Liver (tissue), 9 donors: ENCODE results near the gene MPPED2. TPM values are rescaled to one million over a fixed set of nuclear protein-coding genes. Genes with fewer than 3 reads are reported as not detected.

Experiments
- DNase-seq: peaks from one replicate; pipeline ENCODE4 v3.0.0-alpha.2; 2017; ENCODE audit warnings: low spot score
- H3K27ac ChIP-seq, 2 donors: one replicate each; pipeline ENCODE4 v1.7.0; 2013; ENCODE audit warnings: inconsistent platforms in 2 of 2, low read length in 2 of 2, control low read depth in 1 of 2, low read depth in 1 of 2, mild to moderate bottlenecking in 1 of 2
- H3K27me3 ChIP-seq, 4 donors: one replicate each; pipeline versions ENCODE4 v1.6.1 to v1.7.0; 2013; ENCODE audit warnings: low read length in 3 of 4, inconsistent platforms in 1 of 4, mild to moderate bottlenecking in 1 of 4, moderate library complexity in 1 of 4; ENCODE audit not compliant: control insufficient read depth in 4 of 4, insufficient read depth in 4 of 4
- H3K36me3 ChIP-seq, 4 donors: one replicate each; pipeline versions ENCODE4 v1.6.1 to v1.7.0; 2013; ENCODE audit warnings: low read length in 3 of 4, mild to moderate bottlenecking in 3 of 4, low read depth in 1 of 4, moderate library complexity in 1 of 4; ENCODE audit not compliant: control insufficient read depth in 4 of 4, insufficient read depth in 3 of 4
- H3K4me1 ChIP-seq, 4 donors: one replicate each; pipeline versions ENCODE4 v1.6.1 to v1.7.0; 2013; ENCODE audit warnings: low read length in 3 of 4, mild to moderate bottlenecking in 3 of 4, moderate library complexity in 1 of 4; ENCODE audit not compliant: control insufficient read depth in 4 of 4, insufficient read depth in 4 of 4
- H3K4me3 ChIP-seq, 3 donors: one replicate each; pipeline versions ENCODE4 v1.6.1 to v1.7.0; 2013; ENCODE audit warnings: low read length in 3 of 3, control low read depth in 1 of 3, low read depth in 1 of 3, mild to moderate bottlenecking in 1 of 3
- H3K9ac ChIP-seq, 2 donors: one replicate each; pipeline ENCODE4 v1.7.0; 2013; ENCODE audit warnings: low read length in 2 of 2, mild to moderate bottlenecking in 2 of 2, moderate library complexity in 2 of 2, control low read depth in 1 of 2, low read depth in 1 of 2
- H3K9me3 ChIP-seq, 4 donors: one replicate each; pipeline versions ENCODE4 v1.6.1 to v1.7.0; 2013; ENCODE audit warnings: low read length in 3 of 4; ENCODE audit not compliant: control insufficient read depth in 4 of 4
- EGR1 ChIP-seq, 2 donors: IDR thresholded peaks; 2 replicates each; pipeline ENCODE4 v1.6.1; 2016 to 2018; ENCODE audit warnings: antibody characterized with exemption in 2 of 2, low read depth in 2 of 2
- FOXA1 ChIP-seq: IDR thresholded peaks from 2 replicates; pipeline ENCODE4 v1.6.1; 2016; ENCODE audit warnings: antibody characterized with exemption
- FOXA2 ChIP-seq: IDR thresholded peaks from 2 replicates; pipeline ENCODE4 v1.6.1; 2016; ENCODE audit warnings: antibody characterized with exemption
- GABPA ChIP-seq, 2 donors: IDR thresholded peaks in 1 of 2; conservative IDR thresholded peaks in 1 of 2; 2 replicates each; pipeline ENCODE4 v1.6.1; 2016; ENCODE audit warnings: antibody characterized with exemption in 2 of 2, mild to moderate bottlenecking in 1 of 2, moderate library complexity in 1 of 2
- HNF4A ChIP-seq, 2 donors: conservative IDR thresholded peaks; 2 replicates each; pipeline ENCODE4 v1.6.1; 2016; ENCODE audit warnings: antibody characterized with exemption in 2 of 2, mild to moderate bottlenecking in 2 of 2
- HNF4G ChIP-seq: IDR thresholded peaks from 2 replicates; pipeline ENCODE4 v1.6.1; 2016; ENCODE audit warnings: antibody characterized with exemption
- NR2F2 ChIP-seq: IDR thresholded peaks from 2 replicates; pipeline ENCODE4 v1.6.1; 2016; ENCODE audit warnings: antibody characterized with exemption
- RAD21 ChIP-seq, 2 donors: IDR thresholded peaks; 2 replicates each; pipeline ENCODE4 v1.6.1; 2016; ENCODE audit warnings: antibody characterized with exemption in 2 of 2, mild to moderate bottlenecking in 2 of 2
- RXRA ChIP-seq, 2 donors: IDR thresholded peaks; 2 replicates each; pipeline ENCODE4 v1.6.1; 2017 to 2018; ENCODE audit warnings: antibody characterized with exemption in 2 of 2, mild to moderate bottlenecking in 1 of 2
- TAF1 ChIP-seq: conservative IDR thresholded peaks from 2 replicates; pipeline ENCODE4 v1.6.1; 2016; ENCODE audit warnings: antibody characterized with exemption, mild to moderate bottlenecking
- WGBS: extraction: QIAGEN DNeasy Blood & Tissue Kit; methylation state at CpG from one replicate; pipeline ENCODE4 v1.1.7; 2013; 5-methylcytosine and 5-hydroxymethylcytosine counted together
- polyA plus RNA-seq, 2 donors: library from polyadenylated mRNA; stranded (reverse) in 1 of 2; unstranded in 1 of 2; fragments of 200-250 nt in 1 of 2; fragments of >200 nt in 1 of 2; fragmentation: Nextera tagmentation in 1 of 2; extraction: Ambion mirVana in 1 of 2; gene quantifications; one replicate each; pipeline versions ENCODE4 v1.2.1 to v1.2.3, GENCODE V29; 2013 to 2015
- total RNA-seq, 2 donors: library from RNA; depleted of rRNA; stranded (reverse); fragments of >200 nt; gene quantifications; one replicate each; pipeline ENCODE4 v1.2.3, GENCODE V29; 2014
- TF ChIP-seq, protein P1 (sequence below): IDR thresholded peaks from 2 replicates; pipeline ENCODE4 v1.6.1; 2016; ENCODE audit warnings: antibody characterized with exemption, mild to moderate bottlenecking
- TF ChIP-seq, protein P2 (sequence below): IDR thresholded peaks from 2 replicates; pipeline ENCODE4 v1.6.1; 2016; ENCODE audit warnings: antibody characterized with exemption
- TF ChIP-seq, protein P3 (sequence below): IDR thresholded peaks from 2 replicates; pipeline ENCODE4 v1.6.1; 2016; ENCODE audit warnings: antibody characterized with exemption
- TF ChIP-seq, protein P4 (sequence below): IDR thresholded peaks from 2 replicates; pipeline ENCODE4 v1.6.1; 2016; ENCODE audit warnings: antibody characterized with exemption
- donor health status: healthy.
- donor health status: healthy.
- donor health status: healthy.
- donor health status: healthy.
- donor health status: healthy.

Gene MPPED2
- total and polyA plus RNA-seq, 4 donors, result 0.22 to 1.6 (median 0.47) TPM

DNA sequence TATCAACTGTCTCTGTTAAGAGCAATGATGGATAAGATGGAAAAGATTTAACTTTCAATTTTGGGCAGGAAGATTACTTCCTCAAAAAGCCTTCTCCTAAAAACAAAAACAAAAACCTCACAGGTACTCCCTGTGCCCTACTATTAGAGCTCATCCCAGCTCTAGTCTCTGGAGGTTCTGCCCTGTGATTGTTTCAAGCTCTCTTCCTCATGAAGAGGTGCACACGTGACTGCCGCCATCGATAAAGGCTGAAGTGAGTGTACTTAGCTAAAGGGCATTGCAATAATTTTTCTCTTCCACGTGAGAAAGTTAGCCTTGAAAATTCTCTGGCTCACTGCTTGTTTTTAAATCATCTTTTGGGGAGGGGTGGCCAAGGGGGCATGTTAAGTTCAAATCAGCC lies 36.6 kb downstream of the MPPED2 start:
- H3K9me3 ChIP-seq, result no peaks in the 10 kb centered on the region
- no peaks in the 10 kb centered on the region for H3K27me3 ChIP-seq
- peaks cover 0 to 1% (median 0%) of the 10 kb centered on the region in 4 donors for H3K36me3 ChIP-seq
- H3K27ac ChIP-seq, result no peak overlapping the region
- no peak for DNase-seq
- no peak overlapping the region for H3K9ac ChIP-seq
- WGBS, result 73% methylated on average over 4 of the region's 4 CpGs
- no peak overlapping the region for H3K4me3 ChIP-seq
- TF ChIP-seq HNF4G, result no peak
- peaks cover 0 to 8% (median 2%) of the 10 kb centered on the region in 4 donors for H3K4me1 ChIP-seq

DNA sequence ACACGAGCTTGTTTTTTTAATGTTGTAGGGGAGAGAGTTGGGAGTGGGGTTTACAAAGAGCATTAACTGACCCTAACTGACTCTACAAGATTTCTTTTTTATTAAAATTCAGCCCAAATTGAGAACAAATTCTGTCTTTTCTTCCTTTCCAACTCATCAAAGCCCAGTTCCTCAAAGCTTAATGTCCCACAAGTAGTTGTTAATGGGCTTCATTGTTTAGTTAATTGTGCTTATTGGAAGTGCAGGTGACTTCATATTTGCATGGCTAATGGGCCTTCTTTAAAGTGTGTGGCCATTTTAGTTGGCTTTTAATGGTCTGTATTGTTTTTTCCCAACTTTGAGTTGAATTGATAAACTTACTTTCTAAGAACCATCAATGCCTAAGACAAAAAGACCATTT lies 39.8 kb downstream of the MPPED2 start:
- Histone ChIP-seq H3K27me3 (no peaks in the 10 kb centered on the region), H3K4me1 (peaks cover 0 to 8% (median 2%) of the 10 kb centered on the region in 4 donors), H3K4me3 (no peak overlapping the region), H3K36me3 (no peaks in the 10 kb centered on the region), H3K27ac (no peak overlapping the region), H3K9ac (no peak overlapping the region), H3K9me3 (no peaks in the 10 kb centered on the region)
- TF ChIP-seq, protein P1, sequence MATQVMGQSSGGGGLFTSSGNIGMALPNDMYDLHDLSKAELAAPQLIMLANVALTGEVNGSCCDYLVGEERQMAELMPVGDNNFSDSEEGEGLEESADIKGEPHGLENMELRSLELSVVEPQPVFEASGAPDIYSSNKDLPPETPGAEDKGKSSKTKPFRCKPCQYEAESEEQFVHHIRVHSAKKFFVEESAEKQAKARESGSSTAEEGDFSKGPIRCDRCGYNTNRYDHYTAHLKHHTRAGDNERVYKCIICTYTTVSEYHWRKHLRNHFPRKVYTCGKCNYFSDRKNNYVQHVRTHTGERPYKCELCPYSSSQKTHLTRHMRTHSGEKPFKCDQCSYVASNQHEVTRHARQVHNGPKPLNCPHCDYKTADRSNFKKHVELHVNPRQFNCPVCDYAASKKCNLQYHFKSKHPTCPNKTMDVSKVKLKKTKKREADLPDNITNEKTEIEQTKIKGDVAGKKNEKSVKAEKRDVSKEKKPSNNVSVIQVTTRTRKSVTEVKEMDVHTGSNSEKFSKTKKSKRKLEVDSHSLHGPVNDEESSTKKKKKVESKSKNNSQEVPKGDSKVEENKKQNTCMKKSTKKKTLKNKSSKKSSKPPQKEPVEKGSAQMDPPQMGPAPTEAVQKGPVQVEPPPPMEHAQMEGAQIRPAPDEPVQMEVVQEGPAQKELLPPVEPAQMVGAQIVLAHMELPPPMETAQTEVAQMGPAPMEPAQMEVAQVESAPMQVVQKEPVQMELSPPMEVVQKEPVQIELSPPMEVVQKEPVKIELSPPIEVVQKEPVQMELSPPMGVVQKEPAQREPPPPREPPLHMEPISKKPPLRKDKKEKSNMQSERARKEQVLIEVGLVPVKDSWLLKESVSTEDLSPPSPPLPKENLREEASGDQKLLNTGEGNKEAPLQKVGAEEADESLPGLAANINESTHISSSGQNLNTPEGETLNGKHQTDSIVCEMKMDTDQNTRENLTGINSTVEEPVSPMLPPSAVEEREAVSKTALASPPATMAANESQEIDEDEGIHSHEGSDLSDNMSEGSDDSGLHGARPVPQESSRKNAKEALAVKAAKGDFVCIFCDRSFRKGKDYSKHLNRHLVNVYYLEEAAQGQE, result no peak
- no peak for TF ChIP-seq RAD21 (IDR thresholded peaks at IDR 0.05)
- no peak for TF ChIP-seq GABPA (IDR thresholded peaks at IDR 0.05 in 1 of 2, conservative IDR thresholded peaks at IDR 0.05 in 1 of 2)
- TF ChIP-seq FOXA1, result no peak
- TF ChIP-seq RXRA (IDR thresholded peaks at IDR 0.05), result no peak
- TF ChIP-seq, protein P2, sequence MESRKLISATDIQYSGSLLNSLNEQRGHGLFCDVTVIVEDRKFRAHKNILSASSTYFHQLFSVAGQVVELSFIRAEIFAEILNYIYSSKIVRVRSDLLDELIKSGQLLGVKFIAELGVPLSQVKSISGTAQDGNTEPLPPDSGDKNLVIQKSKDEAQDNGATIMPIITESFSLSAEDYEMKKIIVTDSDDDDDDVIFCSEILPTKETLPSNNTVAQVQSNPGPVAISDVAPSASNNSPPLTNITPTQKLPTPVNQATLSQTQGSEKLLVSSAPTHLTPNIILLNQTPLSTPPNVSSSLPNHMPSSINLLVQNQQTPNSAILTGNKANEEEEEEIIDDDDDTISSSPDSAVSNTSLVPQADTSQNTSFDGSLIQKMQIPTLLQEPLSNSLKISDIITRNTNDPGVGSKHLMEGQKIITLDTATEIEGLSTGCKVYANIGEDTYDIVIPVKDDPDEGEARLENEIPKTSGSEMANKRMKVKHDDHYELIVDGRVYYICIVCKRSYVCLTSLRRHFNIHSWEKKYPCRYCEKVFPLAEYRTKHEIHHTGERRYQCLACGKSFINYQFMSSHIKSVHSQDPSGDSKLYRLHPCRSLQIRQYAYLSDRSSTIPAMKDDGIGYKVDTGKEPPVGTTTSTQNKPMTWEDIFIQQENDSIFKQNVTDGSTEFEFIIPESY, result no peak
- no peak for TF ChIP-seq HNF4G
- TF ChIP-seq, protein P3, sequence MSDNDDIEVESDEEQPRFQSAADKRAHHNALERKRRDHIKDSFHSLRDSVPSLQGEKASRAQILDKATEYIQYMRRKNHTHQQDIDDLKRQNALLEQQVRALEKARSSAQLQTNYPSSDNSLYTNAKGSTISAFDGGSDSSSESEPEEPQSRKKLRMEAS, result no peak
- no peak for TF ChIP-seq EGR1 (IDR thresholded peaks at IDR 0.05; ENCODE audit: low read depth in 2 of 2)
- TF ChIP-seq, protein P4, sequence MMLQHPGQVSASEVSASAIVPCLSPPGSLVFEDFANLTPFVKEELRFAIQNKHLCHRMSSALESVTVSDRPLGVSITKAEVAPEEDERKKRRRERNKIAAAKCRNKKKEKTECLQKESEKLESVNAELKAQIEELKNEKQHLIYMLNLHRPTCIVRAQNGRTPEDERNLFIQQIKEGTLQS, result no peak
- TF ChIP-seq FOXA2, result no peak
- no peak for TF ChIP-seq NR2F2
- no peak for TF ChIP-seq HNF4A (conservative IDR thresholded peaks at IDR 0.05)
- no peak for TF ChIP-seq TAF1
- no peak for DNase-seq
- WGBS, result 80% methylated on average over 1 of the region's 1 CpG
